GM12878 (cell line): ENCODE results near the gene BCAS3. TPM values are rescaled to one million over a fixed set of nuclear protein-coding genes. Genes with fewer than 3 reads are reported as not detected.

Experiments used
- ATAC-seq: fragments of 200-7000 bp; cut with Tn5 transposase; 3 replicates; pipeline ENCODE4 v1.9.1; 2020; ENCODE audit warnings: mild to moderate bottlenecking, moderate library complexity
- BruUV-seq: library from RNA; stranded (reverse); fragments of 400-500 nt; replicated peaks from 2 replicates; lab custom pipeline; 2021; lab: Mats Ljungman, UMichigan
- CTCF ChIA-PET: fragments of 300-600 bp; sonication (Branson Sonifier 250); formaldehyde crosslinking; extraction: SDS; loops from one replicate; lab custom pipeline; 2021; ENCODE audit warnings: inconsistent platforms; lab: Yijun Ruan, JAX
- POLR2A ChIA-PET: fragments of 350-600 bp; formaldehyde crosslinking; extraction: SDS; loops from one replicate; lab custom pipeline; 2021; ENCODE audit warnings: inconsistent platforms; lab: Charles Lee
- RAD21 ChIA-PET: fragments of 300-600 bp; sonication (Branson Sonifier 250); formaldehyde crosslinking; loops from one replicate; lab custom pipeline; 2023; ENCODE audit warnings: antibody characterized with exemption; ENCODE audit not compliant: unreplicated experiment; lab: Charles Lee
- SMC1A ChIA-PET: fragments of 300-600 bp; sonication (Branson Sonifier 250); formaldehyde crosslinking; loops from one replicate; lab custom pipeline; 2023; ENCODE audit not compliant: unreplicated experiment, uncharacterized antibody; lab: Charles Lee
- DNase-seq: peaks from one replicate; pipeline ENCODE4 v3.0.0-alpha.2; 2011; ENCODE audit warnings: low read depth, low spot score
- FAIRE-seq: peaks from 3 replicates; lab custom pipeline; 2011; peaks lifted over from hg19 to GRCh38; lab: Jason Lieb, UNC
- H2AFZ ChIP-seq: 2 replicates; pipeline ENCODE4 v1.6.0; 2011; ENCODE audit warnings: low read depth, low read length, control low read depth; ENCODE audit not compliant: control insufficient read depth
- H3K27ac ChIP-seq: 2 replicates; pipeline ENCODE4 v1.5.1; 2011; ENCODE audit warnings: control low read depth; ENCODE audit not compliant: control insufficient read depth, insufficient read depth
- H3K27me3 ChIP-seq, 2 experiments: replicated peaks in 1 of 2; 2 replicates each; pipeline versions ENCODE4 v1.6.0 to v1.6.1; 2011; ENCODE audit warnings: low read length in 1 of 2; ENCODE audit not compliant: control insufficient read depth in 2 of 2, insufficient read depth in 2 of 2
- H3K36me3 ChIP-seq, 2 experiments: 2 replicates each; pipeline ENCODE4 v1.5.1; 2011; ENCODE audit warnings: low read length in 1 of 2; ENCODE audit not compliant: control insufficient read depth in 2 of 2, insufficient read depth in 2 of 2
- H3K4me1 ChIP-seq: 2 replicates; pipeline ENCODE4 v1.6.1; 2011; ENCODE audit warnings: mild to moderate bottlenecking, low read length, moderate library complexity, mixed read lengths; ENCODE audit not compliant: control insufficient read depth, insufficient read depth
- H3K4me2 ChIP-seq: 2 replicates; pipeline ENCODE4 v1.6.0; 2011; ENCODE audit warnings: control low read depth; ENCODE audit not compliant: control insufficient read depth, insufficient read depth
- H3K4me3 ChIP-seq: fragments of 200-600 bp; sonication (generic); 2 replicates; pipeline ENCODE4 v1.5.1; 2016
- H3K79me2 ChIP-seq: 2 replicates; pipeline ENCODE4 v1.6.0; 2011; ENCODE audit warnings: low read length; ENCODE audit not compliant: control insufficient read depth, insufficient read depth
- H3K9ac ChIP-seq: 2 replicates; pipeline ENCODE4 v1.8.0; 2011; ENCODE audit warnings: low read length, control low read depth, mixed read lengths; ENCODE audit not compliant: control insufficient read depth, insufficient read depth
- H3K9me3 ChIP-seq: replicated peaks from 3 replicates; pipeline ENCODE4 v1.5.1; 2011; ENCODE audit warnings: mild to moderate bottlenecking, low read length; ENCODE audit not compliant: control insufficient read depth, insufficient read depth
- H4K20me1 ChIP-seq: 2 replicates; pipeline ENCODE4 v1.6.0; 2011; ENCODE audit not compliant: control insufficient read depth, insufficient read depth
- CREB1 ChIP-seq: IDR thresholded peaks from 2 replicates; pipeline ENCODE4 v1.6.1; 2012; ENCODE audit warnings: low read depth, mild to moderate bottlenecking, inconsistent platforms
- FOS ChIP-seq: IDR thresholded peaks from 3 replicates; pipeline ENCODE4 v1.6.1; 2011; ENCODE audit warnings: borderline replicate concordance; ENCODE audit not compliant: insufficient read length; ENCODE audit errors: extremely low read depth
- SIX5 ChIP-seq: IDR thresholded peaks from 2 replicates; pipeline ENCODE4 v1.6.1; 2011; ENCODE audit warnings: mild to moderate bottlenecking, low read depth, low read length, moderate library complexity; ENCODE audit not compliant: severe bottlenecking
- SMAD5 ChIP-seq: IDR thresholded peaks from 2 replicates; pipeline ENCODE4 v1.6.1; 2016; ENCODE audit warnings: antibody characterized with exemption, low read depth
- ZNF384 ChIP-seq: IDR thresholded peaks from 2 replicates; pipeline ENCODE4 v1.6.1; 2012; ENCODE audit warnings: low read depth, mild to moderate bottlenecking, low read length, improper control_type of control experiment, borderline replicate concordance
- WGBS: methylation state at CpG from one replicate; pipeline ENCODE4 v1.1.6; 2016; ENCODE audit warnings: low lambda C conversion rate; ENCODE audit not compliant: insufficient replicate concordance, insufficient coverage; ENCODE audit errors: missing lambda C conversion rate; 5-methylcytosine and 5-hydroxymethylcytosine counted together
- in situ Hi-C: fragments of 300-500 bp; cut with MboI; formaldehyde crosslinking; loops from 9 replicates; pipeline ENCODE4 v1.14.3; 2018; ENCODE audit warnings: mixed read lengths
- intact Hi-C: fragments of 100-400 bp; cut with micrococcal nuclease; formaldehyde crosslinking; loops from one replicate; pipeline ENCODE4 v1.14.2; 2022; ENCODE audit not compliant: unreplicated experiment
- polyA plus RNA-seq, 11 experiments: library from polyadenylated mRNA; depleted of rRNA in 4 of 11; unstranded in 6 of 11; stranded (reverse) in 5 of 11; fragments of >200 nt; fragmentation: Nextera tagmentation in 4 of 11; fragmentation: Illumina TruSeq in 1 of 11; extraction: Ambion mirVana in 4 of 11; extraction: Trizol in 1 of 11; gene quantifications; 1 replicate in 1 of 11; 2 replicates in 10 of 11; pipeline versions ENCODE4 v1.2.1 to v1.2.3, GENCODE V29; 2011 to 2016; ENCODE audit warnings: inconsistent platforms in 2 of 11, missing spikeins in 2 of 11, low read depth in 1 of 11
- total RNA-seq, 4 experiments: library from RNA; depleted of rRNA in 3 of 4; stranded (reverse); fragments of >200 nt in 3 of 4; fragmentation: Illumina TruSeq in 1 of 4; extraction: Trizol in 1 of 4; gene quantifications; 2 replicates each; pipeline versions ENCODE4 v1.2.1 to v1.2.3, GENCODE V29; 2013 to 2021

The BCAS3 gene
- total and polyA plus RNA-seq, 10 of the 15 experiments (the other 5 are each of a cell fraction or from before 2014, with no cell fraction given) = 2.1 to 11.0 (median 6.6) TPM

- TF ChIP-seq FOS (no peak), CREB1 (no peak), ZNF384 (no peak)
Observed at GRCh38 chr17:61386251-61386650, 708.6 kb downstream of the BCAS3 start (continued).

- ChIA-PET CTCF (interaction anchor here (1.0 to 1.7 kb wide), 2 partner anchors 289 to 666 kb away, joined by 3 to 5 read pairs; no protein-coding TSS in a partner anchor), POLR2A (no interaction called here), SMC1A (no interaction called here)
- H3K27me3 ChIP-seq = no peaks in the 10 kb centered on the region; a peak in 1 of 4 replicates
- H2AFZ ChIP-seq = no peak overlapping the region
- no peak overlapping the region for H3K4me3 ChIP-seq
- no peak overlapping the region for H3K27ac ChIP-seq
- 40% methylated on average over 8 of the region's 8 CpGs for WGBS
- no peaks in the 10 kb centered on the region for H3K9me3 ChIP-seq
- in situ Hi-C loops = no loop called here
- no peak overlapping the region for H3K9ac ChIP-seq
- DNase-seq (no peak), FAIRE-seq (no peak)
- H3K79me2 ChIP-seq = no peaks in the 10 kb centered on the region
- H3K4me1 ChIP-seq = no peaks in the 10 kb centered on the region
- no peaks in the 10 kb centered on the region for H3K36me3 ChIP-seq
- intact Hi-C loops = loop anchor here (5.0 kb wide), 1 partner anchor 665 kb away; no protein-coding TSS in a partner anchor
- no peaks in the 10 kb centered on the region for H4K20me1 ChIP-seq
- TF ChIP-seq SMAD5 (no peak), SIX5 (no peak)
- TF ChIP-seq, all 136 proteins: peak for 0
- no peak for ATAC-seq
- H3K4me2 ChIP-seq = no peak overlapping the region
- RAD21 ChIA-PET = interaction anchor here (0.9 kb wide), 1 partner anchor 415 kb away, joined by 3 read pairs; no protein-coding TSS in a partner anchor
- no TSS peak for BruUV-seq
Observed at GRCh38 chr17:61387011-61387410, 709.4 kb downstream of the BCAS3 start.
